Stimulated activated CD8-positive, alpha-beta memory T cell treated with anti-CD3 and anti-CD28 coated beads, Interleukin-2, amount 100 ng/mL, for 48 hours (primary cell): ENCODE measurements around the gene HARBI1.

ENCODE experiments used
- DNase-seq, 2 donors: peaks; one replicate each; pipeline ENCODE4 v3.0.0-alpha.2; 2020; ENCODE audit warnings: low read depth in 2 of 2

The HARBI1 gene, protein sequence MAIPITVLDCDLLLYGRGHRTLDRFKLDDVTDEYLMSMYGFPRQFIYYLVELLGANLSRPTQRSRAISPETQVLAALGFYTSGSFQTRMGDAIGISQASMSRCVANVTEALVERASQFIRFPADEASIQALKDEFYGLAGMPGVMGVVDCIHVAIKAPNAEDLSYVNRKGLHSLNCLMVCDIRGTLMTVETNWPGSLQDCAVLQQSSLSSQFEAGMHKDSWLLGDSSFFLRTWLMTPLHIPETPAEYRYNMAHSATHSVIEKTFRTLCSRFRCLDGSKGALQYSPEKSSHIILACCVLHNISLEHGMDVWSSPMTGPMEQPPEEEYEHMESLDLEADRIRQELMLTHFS

GRCh38 chr11:46617134-46617971 lies at the start of gene HARBI1, which contains the start of gene ATG13:
Gene HARBI1 (minus strand): TSS chr11:46617227. CDS start chr11:46616237, 990 bp downstream.
Gene ATG13 (plus strand): TSS chr11:46617553. CDS start chr11:46644292, 26,739 bp downstream.
- peak; percentile 89 to 92 for DNase-seq

GRCh38 chr11:46666516-46666915 lies 49.5 kb upstream of the HARBI1 start:
- DNase-seq = no peak

DNA sequence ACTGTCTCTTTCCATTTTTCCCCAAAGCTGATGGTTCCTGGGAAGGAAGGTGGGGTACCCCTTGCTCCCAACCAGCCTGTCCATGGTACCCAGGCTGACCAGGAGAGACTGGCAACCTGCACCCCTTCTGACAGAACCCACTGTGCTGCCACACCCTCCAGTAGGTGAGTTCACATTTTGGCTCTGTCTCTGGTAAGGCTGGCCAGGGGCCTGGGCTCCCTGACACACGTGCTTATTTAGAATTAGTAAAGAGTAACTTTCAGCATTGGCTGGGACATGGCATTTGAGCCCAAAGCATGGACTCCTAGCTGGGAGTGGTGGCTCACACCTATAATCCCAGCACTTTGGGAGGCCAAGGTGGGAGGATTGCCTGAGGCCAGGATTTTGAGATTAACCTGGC lies 48.3 kb upstream of the HARBI1 start:
- DNase-seq = no peak

DNA sequence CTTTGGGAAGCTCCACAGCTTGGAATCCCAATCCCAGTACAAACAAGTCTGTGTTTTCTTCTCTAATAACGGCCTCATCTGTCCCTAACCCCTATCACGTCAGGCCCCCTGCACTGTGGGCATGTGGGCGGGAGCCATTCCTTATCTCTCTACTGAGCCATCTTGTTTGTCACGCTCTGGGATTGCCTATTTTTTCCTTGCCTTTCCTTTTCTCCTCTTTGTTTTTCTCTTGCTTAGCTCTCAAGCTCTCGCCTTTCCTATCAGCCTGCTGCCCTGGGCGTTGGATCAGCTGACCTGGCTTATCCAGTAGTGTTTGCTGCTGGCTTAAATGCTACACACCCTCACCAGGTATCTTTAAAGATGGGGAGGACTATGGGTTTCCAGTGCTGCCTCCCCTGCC lies 47.6 kb upstream of the HARBI1 start:
- DNase-seq = no peak

DNA sequence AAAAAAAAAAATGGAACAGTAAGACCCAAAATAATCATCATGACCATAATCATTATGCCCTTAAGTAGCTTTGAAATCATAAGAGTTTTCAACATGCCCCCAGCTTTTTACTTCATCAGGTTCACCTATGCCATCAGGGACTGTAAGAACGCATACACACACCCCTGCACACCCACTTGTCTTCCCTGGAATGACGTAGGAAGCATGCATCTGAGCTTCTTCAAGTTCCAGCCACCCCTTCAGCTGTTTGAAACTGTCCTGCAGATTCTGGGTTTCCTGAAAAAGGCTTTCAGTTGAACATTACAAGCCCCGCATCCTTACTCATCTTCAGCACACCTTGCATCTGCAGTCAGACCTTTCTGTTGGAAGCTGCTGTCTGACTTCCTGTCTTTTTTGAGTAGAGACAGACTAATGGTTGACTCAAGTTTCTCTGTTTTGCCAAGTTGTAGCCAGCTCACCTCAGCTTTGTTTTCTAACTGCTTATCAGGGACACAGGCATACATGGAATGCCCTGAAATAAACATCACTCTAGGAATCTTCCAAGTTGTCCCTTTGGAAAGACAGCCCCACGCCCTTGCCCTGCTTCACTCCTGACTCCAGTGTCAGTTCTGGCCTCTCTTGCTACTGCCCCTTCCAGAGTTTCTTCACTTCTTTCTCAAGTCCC lies 46.4 kb upstream of the HARBI1 start:
- no peak for DNase-seq

GRCh38 chr11:46662366-46662765 lies 45.3 kb upstream of the HARBI1 start:
- DNase-seq = no peak

DNA sequence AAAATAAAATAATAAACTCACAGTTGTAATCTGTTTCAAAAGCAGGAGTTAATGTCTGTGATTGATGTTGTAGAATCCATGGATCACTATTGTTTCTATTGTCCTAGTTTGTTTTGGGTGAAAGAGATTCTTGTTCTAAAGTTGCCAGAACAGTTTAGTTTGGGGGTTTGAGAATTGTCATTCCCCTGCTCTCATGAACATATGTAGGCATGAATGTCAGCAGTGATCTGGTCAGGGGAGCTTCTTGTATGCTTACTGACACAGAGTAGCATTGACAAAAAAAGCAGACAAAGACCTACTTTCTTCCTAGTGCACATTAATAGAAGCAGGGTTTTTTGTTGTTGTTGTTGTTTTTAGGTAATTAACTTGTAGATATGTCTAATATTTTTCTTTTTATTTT lies 44.8 kb upstream of the HARBI1 start:
- DNase-seq = no peak

GRCh38 chr11:46659908-46660307 lies 42.9 kb upstream of the HARBI1 start:
- no peak for DNase-seq

DNA sequence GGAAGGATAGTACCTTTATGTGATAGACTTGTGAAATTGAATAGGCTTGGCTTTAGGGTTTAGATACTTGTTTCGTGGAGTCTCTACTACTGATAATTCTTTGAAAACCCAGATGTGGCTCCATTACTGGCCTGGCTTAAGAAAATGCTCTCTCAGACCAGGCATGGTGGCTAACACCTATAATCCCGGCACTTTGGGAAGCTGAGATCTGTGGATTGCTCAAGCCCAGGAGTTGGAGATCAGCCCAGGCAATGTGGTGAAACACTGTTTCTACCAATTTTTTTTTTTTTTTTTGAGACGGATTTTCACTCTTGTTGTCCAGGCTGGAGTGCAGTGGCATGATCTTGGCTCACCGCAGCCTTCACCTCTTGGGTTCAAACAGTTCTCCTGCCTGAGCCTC lies 41.2 kb upstream of the HARBI1 start:
- no peak for DNase-seq

DNA sequence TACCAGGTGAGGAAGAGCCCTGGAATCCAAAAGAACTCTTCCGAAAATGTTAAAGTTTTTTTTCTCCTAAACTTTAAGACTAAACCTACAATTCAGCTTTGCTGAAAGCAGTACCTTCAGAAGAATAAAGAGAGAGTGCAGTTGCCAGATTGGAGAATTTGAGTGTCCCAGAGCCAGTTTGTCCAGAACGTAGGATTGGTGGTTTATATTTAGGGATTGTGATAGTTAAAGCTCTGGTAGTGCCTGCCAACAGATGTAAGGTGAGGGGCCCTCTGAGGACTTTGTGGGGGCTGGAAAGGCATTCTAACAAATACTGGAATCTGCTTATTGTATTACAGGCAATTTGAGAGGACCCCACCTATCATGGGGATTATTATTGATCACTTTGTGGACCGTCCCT lies 40.2 kb upstream of the HARBI1 start:
- DNase-seq = no peak

DNA sequence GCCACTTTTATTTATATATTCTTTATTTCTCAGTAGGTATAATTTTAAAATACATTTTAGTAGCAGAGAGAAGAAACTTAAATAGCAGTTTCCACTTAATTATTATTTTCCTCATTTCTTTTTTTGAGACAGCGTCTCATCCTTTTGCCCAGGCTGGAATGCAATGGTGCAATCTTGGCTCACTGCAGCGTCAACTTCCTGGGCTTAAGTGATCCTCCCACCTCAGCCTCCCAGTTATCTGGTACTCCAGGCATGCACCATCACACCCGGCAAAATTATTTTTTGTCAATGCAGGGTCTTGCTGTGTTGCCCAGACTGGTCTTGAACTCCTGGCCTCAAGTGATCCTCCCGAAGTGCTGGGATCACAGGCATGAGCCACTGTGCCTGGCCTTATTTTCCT lies 38.6 kb upstream of the HARBI1 start:
- no peak for DNase-seq

- DNase-seq = no peak
Measured at GRCh38 chr11:46649180-46649738, 32.2 kb upstream of the HARBI1 start.

GRCh38 chr11:46643986-46644385 lies 27.0 kb upstream of the HARBI1 start:
- no peak for DNase-seq

GRCh38 chr11:46643531-46643930 lies 26.5 kb upstream of the HARBI1 start:
- no peak for DNase-seq

GRCh38 chr11:46642627-46643335 lies 25.8 kb upstream of the HARBI1 start:
- DNase-seq = no peak

DNA sequence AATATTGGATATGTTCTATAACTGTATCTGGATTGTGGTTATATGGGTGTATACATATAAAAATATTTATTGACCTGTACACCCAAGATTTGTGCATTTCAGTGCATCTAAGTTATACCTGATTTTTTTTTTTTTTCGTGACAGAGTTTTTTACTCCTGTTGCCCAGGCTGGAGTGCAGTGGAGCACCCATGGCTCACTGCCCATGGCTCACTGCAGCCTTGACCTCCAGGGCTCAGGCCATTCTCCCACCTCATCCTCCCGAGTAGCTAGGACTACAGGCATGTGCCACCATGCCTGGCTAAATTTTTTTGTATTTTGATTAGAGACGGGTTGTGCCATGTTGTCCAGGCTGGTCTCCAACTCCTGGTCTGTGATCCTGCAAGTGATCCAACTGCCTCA lies 24.6 kb upstream of the HARBI1 start:
- DNase-seq = no peak

DNA sequence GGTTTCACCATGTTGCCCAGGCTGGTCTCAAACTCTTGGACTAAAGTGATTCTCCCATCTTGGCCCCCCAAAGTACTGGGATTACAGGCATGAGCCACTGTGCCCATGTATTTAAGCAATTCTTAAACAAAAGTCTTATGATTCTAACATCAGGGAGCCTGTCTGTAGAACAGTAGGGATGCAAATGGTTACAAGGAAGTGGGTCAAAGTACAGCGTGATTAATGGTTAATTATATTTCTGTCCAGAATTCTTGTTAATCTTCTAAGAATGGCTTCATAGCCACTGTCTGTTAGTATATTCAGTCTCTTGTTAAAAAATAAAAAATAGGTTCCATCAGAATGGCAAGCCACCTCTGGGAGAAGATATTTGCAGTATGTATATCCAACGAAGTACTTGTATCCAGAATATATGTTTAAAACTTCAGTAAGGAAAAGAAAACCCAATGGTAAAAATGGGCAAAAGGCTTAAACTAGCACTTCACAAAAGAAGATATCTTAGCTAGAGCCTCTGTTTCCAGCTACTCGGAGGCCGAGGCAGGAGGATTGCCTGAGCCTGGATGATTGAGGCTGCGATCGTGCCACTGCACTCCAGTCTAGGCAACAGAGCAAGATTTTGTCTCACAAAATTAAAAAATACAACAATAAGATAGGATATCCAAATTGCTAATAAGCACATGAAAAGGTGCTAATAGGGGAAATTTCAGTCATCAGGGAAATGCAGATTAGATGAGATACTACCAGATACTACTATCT lies 23.2 kb upstream of the HARBI1 start:
- no peak for DNase-seq

DNA sequence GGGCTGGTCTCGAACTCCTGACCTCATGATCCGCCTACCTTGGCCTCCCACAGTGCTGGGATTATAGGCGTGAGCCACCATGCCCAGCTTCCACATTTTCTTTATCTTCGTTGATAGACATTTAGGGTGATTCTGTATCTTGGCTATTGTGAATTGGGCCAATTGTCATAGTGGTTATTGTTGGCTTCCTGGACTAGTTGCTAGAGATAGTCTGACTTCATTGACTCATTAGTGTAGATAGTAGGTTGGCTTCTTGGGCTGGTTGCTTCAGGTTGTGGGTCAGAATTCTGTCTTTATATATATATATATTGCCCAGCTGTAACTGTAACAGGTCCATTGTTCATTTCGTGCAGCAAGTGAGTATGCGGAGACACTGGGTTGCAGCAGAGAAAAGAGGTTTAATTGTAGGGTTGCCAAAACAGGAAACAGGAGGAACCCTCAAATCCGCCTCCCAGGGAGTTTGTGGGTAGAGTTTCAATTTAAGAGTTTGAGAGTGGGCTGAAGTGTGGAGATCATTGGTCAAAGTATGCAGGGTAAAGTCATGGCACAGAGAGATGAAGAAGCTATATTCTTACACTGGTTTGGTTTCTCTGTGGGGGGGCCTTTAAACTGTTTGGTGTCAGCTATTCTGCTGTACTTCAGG lies 22.3 kb upstream of the HARBI1 start:
- DNase-seq = no peak

GRCh38 chr11:46637546-46637945 lies 20.5 kb upstream of the HARBI1 start:
- DNase-seq = no peak

GRCh38 chr11:46635557-46636139 lies 18.6 kb upstream of the HARBI1 start:
- no peak for DNase-seq
